Gastrocnemius medialis (tissue), 4 donors: ENCODE data around the gene ZNF483. TPM values are rescaled to one million over a fixed set of nuclear protein-coding genes. Genes with fewer than 3 reads are reported as not detected.

Experiments used
- ATAC-seq, 2 donors: fragments of 150-250 bp; one replicate each; pipeline ENCODE4 v1.9.1; 2016
- DNase-seq, 2 donors: peaks; one replicate each; pipeline ENCODE4 v3.0.0-alpha.2; 2019
- H3K27ac ChIP-seq, 4 donors: fragments of 200-600 bp; sonication (generic); 1 replicate in 1 of 4; 2 replicates in 3 of 4; pipeline ENCODE4 v1.5.1; 2016 to 2018; ENCODE audit warnings: mild to moderate bottlenecking in 2 of 4, moderate library complexity in 1 of 4
- H3K27me3 ChIP-seq, 3 donors: fragments of 200-600 bp; sonication (generic) in 2 of 3; 1 replicate in 1 of 3; 2 replicates in 2 of 3; pipeline versions ENCODE4 v1.5.1 to v1.6.0; 2016 to 2019; ENCODE audit warnings: mild to moderate bottlenecking in 1 of 3, moderate library complexity in 1 of 3
- H3K36me3 ChIP-seq, 2 donors: fragments of 200-600 bp; sonication (generic) in 1 of 2; one replicate each; pipeline ENCODE4 v1.5.1; 2017 to 2018
- H3K4me1 ChIP-seq, 2 donors: fragments of 200-600 bp; sonication (generic) in 1 of 2; one replicate each; pipeline ENCODE4 v1.5.1; 2016 to 2017; ENCODE audit warnings: mild to moderate bottlenecking in 2 of 2
- H3K4me3 ChIP-seq, 4 donors: fragments of 200-600 bp; sonication (generic) in 3 of 4; 1 replicate in 1 of 4; 2 replicates in 3 of 4; pipeline ENCODE4 v1.5.1; 2016 to 2019; ENCODE audit warnings: mild to moderate bottlenecking in 2 of 4
- H3K9me3 ChIP-seq, 3 donors: fragments of 200-600 bp; sonication (generic) in 2 of 3; 1 replicate in 1 of 3; 2 replicates in 2 of 3; pipeline ENCODE4 v1.5.1; 2016 to 2019
- POLR2A ChIP-seq, 2 donors: fragments of 450-650 bp; IDR thresholded peaks; one replicate each; pipeline ENCODE4 v1.6.1; 2017; ENCODE audit warnings: antibody characterized with exemption in 2 of 2, mild to moderate bottlenecking in 2 of 2, moderate library complexity in 2 of 2
- in situ Hi-C, 4 donors: fragments of 200-750 bp; cut with MboI; loops; one replicate each; pipeline versions ENCODE4 v1.15.0 to v1.8.0; 2017; ENCODE audit warnings: low sequenced_read_pairs in 4 of 4
- intact Hi-C: fragments of 100-400 bp; cut with DNase I; formaldehyde crosslinking; loops from one replicate; pipeline ENCODE4 v1.15.1; 2023; ENCODE audit warnings: low total_unique reads
- total RNA-seq, 4 donors: library from RNA; depleted of rRNA; stranded (reverse); fragments of >200 nt; gene quantifications; one replicate each; pipeline versions ENCODE4 v1.1.0 to v1.2.3, GENCODE V29; 2016
- TF ChIP-seq, protein P1 (sequence below), 5 experiments: fragments of 450-650 bp in 3 of 5; fragments of 200-600 bp in 2 of 5; sonication (generic) in 2 of 5; IDR thresholded peaks in 4 of 5; conservative IDR thresholded peaks in 1 of 5; 1 replicate in 4 of 5; 2 replicates in 1 of 5; pipeline ENCODE4 v1.5.1; 2016 to 2019; ENCODE audit warnings: antibody characterized with exemption in 5 of 5, mild to moderate bottlenecking in 3 of 5, moderate library complexity in 3 of 5

Gene ZNF483
- under 1 TPM; 0.12 to 0.82 (median 0.21) TPM for total RNA-seq

DNA sequence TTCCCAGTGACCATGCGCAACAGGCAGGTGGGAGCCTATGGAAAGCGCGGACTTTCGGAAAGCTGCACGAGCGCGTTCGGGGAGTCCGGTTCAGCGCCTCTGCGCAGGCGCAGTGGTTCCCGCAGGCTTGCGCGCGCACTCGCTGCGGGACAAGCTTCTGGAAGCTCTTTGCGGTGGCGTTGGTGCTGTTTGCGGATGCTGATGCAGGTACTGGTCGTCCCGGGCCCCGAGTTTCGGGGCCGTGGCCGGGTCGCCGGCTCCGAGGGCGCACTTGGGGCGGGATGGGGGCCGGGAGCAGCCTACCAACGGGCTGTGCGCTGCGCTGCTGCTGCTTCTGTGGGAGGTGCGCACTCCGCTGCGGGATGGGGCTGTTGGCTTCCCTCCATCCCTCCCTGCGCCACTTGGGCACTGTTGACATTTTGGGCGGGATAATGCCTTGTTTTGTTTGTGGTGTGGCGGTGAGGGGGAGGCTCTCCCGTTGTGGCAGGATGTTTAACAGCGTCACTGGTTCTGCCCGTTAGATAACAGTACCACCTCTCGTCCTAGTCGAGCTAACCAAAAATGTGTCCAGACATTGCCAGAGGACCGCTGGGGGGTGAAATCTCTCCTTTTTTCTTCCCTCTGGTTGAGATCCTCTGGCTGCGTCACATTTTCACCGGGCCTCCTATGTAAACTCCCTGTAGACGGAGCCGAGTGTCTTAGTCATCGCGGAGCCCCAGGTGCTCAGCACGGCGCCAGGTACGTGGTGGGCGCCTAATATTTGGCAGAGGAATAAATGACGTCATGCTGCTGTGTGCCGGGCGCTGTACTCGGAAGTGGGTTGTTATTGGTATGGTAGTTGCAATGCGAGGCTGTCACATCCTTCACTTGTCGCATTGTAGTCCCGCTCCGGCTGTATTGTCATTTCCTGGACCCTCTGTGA lies at the start of gene ZNF483:
Gene ZNF483 (plus strand): TSS at position 124 of the 922 bp plus-strand sequence. CDS start 2,217 bp downstream, outside the sequence.
- ATAC-seq (peak; percentile 50 to 55), DNase-seq (peak in 1 of 2 donors; percentile 39)
- Histone ChIP-seq H3K27ac (peak within 1 kb of the TSS in 1 of 4 donors; percentile 19), H3K27me3 (peaks cover 0 to 6% (median 5%) of the 10 kb centered on the region in 3 donors), H3K9me3 (no peaks in the 10 kb centered on the region), H3K4me3 (peak within 1 kb of the TSS; percentile 73 to 84 (median 75)), H3K36me3 (no peaks in the 10 kb centered on the region), H3K4me1 (peaks cover 0 to 3% of the 10 kb centered on the region in 2 donors)
- TF ChIP-seq POLR2A (IDR thresholded peaks at IDR 0.05), result no peak
- TF ChIP-seq, protein P1, sequence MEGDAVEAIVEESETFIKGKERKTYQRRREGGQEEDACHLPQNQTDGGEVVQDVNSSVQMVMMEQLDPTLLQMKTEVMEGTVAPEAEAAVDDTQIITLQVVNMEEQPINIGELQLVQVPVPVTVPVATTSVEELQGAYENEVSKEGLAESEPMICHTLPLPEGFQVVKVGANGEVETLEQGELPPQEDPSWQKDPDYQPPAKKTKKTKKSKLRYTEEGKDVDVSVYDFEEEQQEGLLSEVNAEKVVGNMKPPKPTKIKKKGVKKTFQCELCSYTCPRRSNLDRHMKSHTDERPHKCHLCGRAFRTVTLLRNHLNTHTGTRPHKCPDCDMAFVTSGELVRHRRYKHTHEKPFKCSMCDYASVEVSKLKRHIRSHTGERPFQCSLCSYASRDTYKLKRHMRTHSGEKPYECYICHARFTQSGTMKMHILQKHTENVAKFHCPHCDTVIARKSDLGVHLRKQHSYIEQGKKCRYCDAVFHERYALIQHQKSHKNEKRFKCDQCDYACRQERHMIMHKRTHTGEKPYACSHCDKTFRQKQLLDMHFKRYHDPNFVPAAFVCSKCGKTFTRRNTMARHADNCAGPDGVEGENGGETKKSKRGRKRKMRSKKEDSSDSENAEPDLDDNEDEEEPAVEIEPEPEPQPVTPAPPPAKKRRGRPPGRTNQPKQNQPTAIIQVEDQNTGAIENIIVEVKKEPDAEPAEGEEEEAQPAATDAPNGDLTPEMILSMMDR (IDR thresholded peaks at IDR 0.05 in 4 of 5, conservative IDR thresholded peaks at IDR 0.05 in 1 of 5), result no peak
- in situ Hi-C loops (no loop called here), intact Hi-C loops (loop anchor here (1.0 kb wide), 1 partner anchor 41 kb away; the partner anchor contains the start of gene ECPAS)

DNA sequence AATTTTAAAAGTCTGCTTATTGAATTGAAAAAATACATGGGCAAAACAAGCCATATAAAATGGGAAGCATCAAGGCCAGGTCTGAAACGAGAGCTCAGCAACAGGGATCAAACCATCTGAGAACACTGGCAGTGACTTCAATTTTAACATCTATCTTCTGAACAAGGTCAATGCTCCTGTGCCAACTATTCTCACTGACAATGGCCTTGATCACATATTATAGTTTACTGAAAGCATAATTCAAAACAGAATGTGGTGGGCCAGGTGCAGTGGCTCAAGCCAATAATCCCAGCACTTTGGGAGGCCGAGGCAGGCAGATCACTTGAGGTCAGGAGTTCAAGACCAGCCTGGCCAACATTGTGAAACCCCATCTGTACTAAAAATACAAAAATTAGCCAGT lies 49.8 kb upstream of the ZNF483 start:
- DNase-seq (no peak), ATAC-seq (peak; percentile 28 to 57)
- TF ChIP-seq POLR2A (IDR thresholded peaks at IDR 0.05), result no peak
- TF ChIP-seq, protein P1 (IDR thresholded peaks at IDR 0.05 in 4 of 5, conservative IDR thresholded peaks at IDR 0.05 in 1 of 5), result no peak
- Histone ChIP-seq H3K36me3 (no peaks in the 10 kb centered on the region), H3K27ac (peak overlapping the region; percentile 69 to 99 (median 86)), H3K4me1 (peaks cover 92 to 98% of the 10 kb centered on the region in 2 donors), H3K27me3 (no peaks in the 10 kb centered on the region), H3K9me3 (no peaks in the 10 kb centered on the region), H3K4me3 (no peak overlapping the region)
- intact Hi-C loops (no loop called here), in situ Hi-C loops (no loop called here)

DNA sequence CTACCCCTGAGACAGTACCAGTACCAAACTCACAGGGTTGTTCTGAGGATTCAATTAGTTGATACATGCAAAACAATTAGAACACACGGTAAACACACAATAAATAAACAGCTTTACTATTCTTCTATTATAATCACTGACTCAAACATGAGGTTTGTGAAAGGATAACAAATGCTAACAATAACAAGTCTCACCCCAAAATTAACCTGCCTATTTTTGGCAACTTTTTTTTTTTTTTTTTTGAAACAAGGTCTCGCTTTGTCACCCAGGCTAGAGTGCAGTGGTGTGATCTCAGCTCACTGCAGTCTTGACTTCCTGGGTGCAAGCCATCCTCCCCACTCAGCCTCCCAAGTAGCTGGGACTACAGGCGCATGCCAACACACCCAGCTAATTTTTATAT lies 47.3 kb upstream of the ZNF483 start:
- DNase-seq (no peak), ATAC-seq (no peak)
- Histone ChIP-seq H3K27me3 (no peaks in the 10 kb centered on the region), H3K27ac (peak overlapping the region; percentile 69 to 99 (median 86)), H3K4me3 (no peak overlapping the region), H3K4me1 (peaks cover 84 to 91% of the 10 kb centered on the region in 2 donors), H3K36me3 (no peaks in the 10 kb centered on the region), H3K9me3 (no peaks in the 10 kb centered on the region)
- intact Hi-C loops (no loop called here), in situ Hi-C loops (no loop called here)
- TF ChIP-seq POLR2A (IDR thresholded peaks at IDR 0.05), result no peak
- TF ChIP-seq, protein P1 (IDR thresholded peaks at IDR 0.05 in 4 of 5, conservative IDR thresholded peaks at IDR 0.05 in 1 of 5), result no peak

DNA sequence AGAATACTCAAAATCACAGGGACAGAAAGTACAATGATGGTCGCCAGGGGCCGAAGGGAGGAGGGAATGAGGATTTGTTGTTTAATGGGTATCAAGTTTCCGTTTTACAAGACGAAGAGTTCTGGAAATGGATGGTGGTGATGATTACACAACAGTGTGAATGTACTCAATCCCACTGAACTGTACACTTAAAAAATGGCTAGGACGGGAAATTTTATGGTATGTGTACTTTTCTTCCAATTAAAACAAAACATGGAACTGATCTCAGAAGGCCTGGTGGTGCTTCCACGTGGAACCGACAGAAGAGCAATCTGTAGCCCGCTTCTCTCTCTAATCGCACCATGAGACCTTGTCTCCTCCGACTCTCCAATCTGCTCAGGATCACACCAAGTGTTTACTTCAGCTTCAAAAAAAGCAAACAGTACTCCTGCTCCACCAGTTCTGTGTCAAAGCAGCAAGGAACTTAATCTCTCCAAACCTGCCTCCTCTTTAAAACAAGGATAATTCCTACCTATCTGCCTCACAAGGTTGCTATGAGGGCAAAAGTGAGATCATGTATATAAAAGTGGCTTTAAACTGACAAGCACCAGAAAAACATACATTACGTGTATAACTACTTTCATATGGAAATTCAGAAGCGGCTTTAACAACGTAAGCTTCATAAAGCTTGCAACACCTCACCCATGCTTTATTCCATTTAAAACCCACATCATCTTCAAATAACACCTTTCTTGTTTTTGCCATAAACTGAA lies 42.9 kb upstream of the ZNF483 start:
- Histone ChIP-seq H3K4me3 (peak overlapping the region; percentile 66 to 94 (median 88)), H3K27me3 (no peaks in the 10 kb centered on the region), H3K36me3 (no peaks in the 10 kb centered on the region), H3K4me1 (peaks cover 53 to 56% of the 10 kb centered on the region in 2 donors), H3K27ac (peak overlapping the region; percentile 95 to 99 (median 98)), H3K9me3 (no peaks in the 10 kb centered on the region)
- intact Hi-C loops (loop anchor here (1.0 to 10.0 kb wide), 7 partner anchors 8 to 1793 kb away; partner anchors contain the start of genes CDC26, DNAJC25, HSDL2 and PRPF4), in situ Hi-C loops (no loop called here)
- ATAC-seq (peak; percentile 50 to 60), DNase-seq (peak; percentile 57 to 67)
- TF ChIP-seq, protein P1 (IDR thresholded peaks at IDR 0.05 in 4 of 5, conservative IDR thresholded peaks at IDR 0.05 in 1 of 5), result no peak
- TF ChIP-seq POLR2A (IDR thresholded peaks at IDR 0.05), result no peak
